DND-41 (cell line): ENCODE data around the gene ZP1.

Experiments used
- ATAC-seq: fragments of 200-7000 bp; cut with Tn5 transposase; 3 replicates; pipeline ENCODE4 v1.9.1; 2021; ENCODE audit warnings: low read depth; ENCODE audit not compliant: insufficient read depth
- DNase-seq: peaks from one replicate; pipeline ENCODE4 v3.0.0-alpha.2; 2020
- H2AFZ ChIP-seq: 2 replicates; pipeline ENCODE4 v1.6.0; 2012; ENCODE audit warnings: low read depth, low read length
- H3K27ac ChIP-seq: 2 replicates; pipeline ENCODE4 v1.5.1; 2012; ENCODE audit warnings: low read length, inconsistent platforms
- H3K27me3 ChIP-seq: fragments of 200-600 bp; sonication (generic); 2 replicates; pipeline ENCODE4 v1.6.0; 2012; ENCODE audit warnings: low read length, mild to moderate bottlenecking, inconsistent platforms; ENCODE audit not compliant: insufficient read depth, poor library complexity
- H3K36me3 ChIP-seq: 2 replicates; pipeline ENCODE4 v1.5.1; 2012; ENCODE audit warnings: low read length, inconsistent platforms; ENCODE audit not compliant: insufficient read depth
- H3K4me1 ChIP-seq: 2 replicates; pipeline ENCODE4 v1.5.1; 2012; ENCODE audit warnings: mild to moderate bottlenecking, low read length; ENCODE audit not compliant: insufficient read depth
- H3K4me2 ChIP-seq: 2 replicates; pipeline ENCODE4 v1.6.0; 2012; ENCODE audit warnings: mild to moderate bottlenecking, moderate library complexity, low read length, inconsistent platforms; ENCODE audit not compliant: insufficient read depth
- H3K4me3 ChIP-seq, 2 experiments: fragments of 200-600 bp in 1 of 2; shearing (Covaris generic) in 1 of 2; 2 replicates each; pipeline ENCODE4 v1.5.1; 2012 to 2016; ENCODE audit warnings: inconsistent platforms in 2 of 2, low read length in 2 of 2, mild to moderate bottlenecking in 2 of 2, low read depth in 1 of 2, moderate library complexity in 1 of 2
- H3K79me2 ChIP-seq: 2 replicates; pipeline ENCODE4 v1.6.0; 2012; ENCODE audit warnings: low read length, inconsistent platforms; ENCODE audit not compliant: insufficient read depth
- H3K9ac ChIP-seq: 2 replicates; pipeline ENCODE4 v1.6.0; 2012; ENCODE audit warnings: low read depth, mild to moderate bottlenecking, inconsistent platforms, low read length, moderate library complexity
- H3K9me3 ChIP-seq: 2 replicates; pipeline ENCODE4 v1.5.1; 2012; ENCODE audit warnings: low read length, moderate library complexity, mild to moderate bottlenecking, inconsistent platforms; ENCODE audit not compliant: insufficient read depth, severe bottlenecking
- H4K20me1 ChIP-seq: 2 replicates; pipeline ENCODE4 v1.6.0; 2012; ENCODE audit warnings: low read length; ENCODE audit not compliant: insufficient read depth
- CTCF ChIP-seq: IDR thresholded peaks from 2 replicates; pipeline ENCODE4 v1.5.1; 2012; ENCODE audit warnings: borderline replicate concordance, low read length, moderate library complexity, mild to moderate bottlenecking; ENCODE audit not compliant: poor library complexity, severe bottlenecking; ENCODE audit errors: extremely low read depth
- EZH2 ChIP-seq: IDR thresholded peaks from 3 replicates; pipeline ENCODE4 v1.6.1; 2012; ENCODE audit warnings: borderline replicate concordance, low read depth, mild to moderate bottlenecking, moderate library complexity, low read length, inconsistent platforms; ENCODE audit not compliant: severe bottlenecking

The ZP1 gene

GRCh38 chr11:60844045-60844869 lies 23.1 kb upstream of the ZP1 start:
- peak overlapping the region; percentile 96 for H3K4me2 ChIP-seq
- H3K4me3 ChIP-seq, result peak overlapping the region; percentile 90 to 98; a peak in 3 of 4 replicates
- peaks cover 45% of the 10 kb centered on the region for H3K4me1 ChIP-seq
- no peaks in the 10 kb centered on the region for H3K9me3 ChIP-seq
- peak overlapping the region; percentile 74 for H3K27ac ChIP-seq
- H3K79me2 ChIP-seq, result peaks cover 54% of the 10 kb centered on the region
- no peak overlapping the region for H2AFZ ChIP-seq
- H4K20me1 ChIP-seq, result peaks cover 33% of the 10 kb centered on the region
- peak; percentile 16; the same call in 1 of the 3 replicates for ATAC-seq
- TF ChIP-seq EZH2 (no peak), CTCF (no peak)
- no peak for DNase-seq
- H3K9ac ChIP-seq, result peak overlapping the region; percentile 75
- peaks cover 36% of the 10 kb centered on the region for H3K36me3 ChIP-seq
- H3K27me3 ChIP-seq, result no peaks in the 10 kb centered on the region

GRCh38 chr11:60844870-60845221 lies 22.5 kb upstream of the ZP1 start:
- no peak for ATAC-seq
- H3K9me3 ChIP-seq, result no peaks in the 10 kb centered on the region
- H3K4me3 ChIP-seq, result peak overlapping the region in 1 of 2 experiments; percentile 90; a peak in 3 of 4 replicates
- peak overlapping the region; percentile 96 for H3K4me2 ChIP-seq
- H2AFZ ChIP-seq, result no peak overlapping the region
- H3K27ac ChIP-seq, result peak overlapping the region; percentile 3; the same call in 1 of the 2 replicates
- H3K79me2 ChIP-seq, result peaks cover 54% of the 10 kb centered on the region
- peaks cover 45% of the 10 kb centered on the region for H3K4me1 ChIP-seq
- no peaks in the 10 kb centered on the region for H3K27me3 ChIP-seq
- peaks cover 42% of the 10 kb centered on the region for H3K36me3 ChIP-seq
- peaks cover 33% of the 10 kb centered on the region for H4K20me1 ChIP-seq
- no peak for DNase-seq
- H3K9ac ChIP-seq, result peak overlapping the region; percentile 75; the same call in 1 of the 2 replicates
- TF ChIP-seq CTCF (no peak), EZH2 (no peak)

GRCh38 chr11:60845338-60845737 lies 22.0 kb upstream of the ZP1 start:
- no peak for TF ChIP-seq CTCF
- no peak for TF ChIP-seq EZH2
- DNase-seq, result no peak
- peak overlapping the region in 1 of 2 experiments; percentile 90; a peak in 1 of 4 replicates for H3K4me3 ChIP-seq
- H3K36me3 ChIP-seq, result peaks cover 47% of the 10 kb centered on the region
- no peaks in the 10 kb centered on the region for H3K27me3 ChIP-seq
- H3K9ac ChIP-seq, result peak overlapping the region; percentile 75; the same call in 1 of the 2 replicates
- peaks cover 45% of the 10 kb centered on the region for H3K4me1 ChIP-seq
- peaks cover 33% of the 10 kb centered on the region for H4K20me1 ChIP-seq
- no peak overlapping the region for H3K27ac ChIP-seq
- ATAC-seq, result no peak
- no peak overlapping the region for H2AFZ ChIP-seq
- no peaks in the 10 kb centered on the region for H3K9me3 ChIP-seq
- peak overlapping the region; percentile 96 for H3K4me2 ChIP-seq
- H3K79me2 ChIP-seq, result peaks cover 54% of the 10 kb centered on the region
